KOPT-K1 (cell line): Measurements from ENCODE around the gene CACNA1E.

Source experiments
- H3K27ac ChIP-seq: fragments of 200-600 bp; sonication (generic); 2 replicates; pipeline ENCODE4 v1.5.1; 2016; ENCODE audit warnings: antibody characterized with exemption, mild to moderate bottlenecking, low read depth, low read length; ENCODE audit not compliant: poor library complexity, severe bottlenecking
- H3K36me3 ChIP-seq: fragments of 200-600 bp; sonication (generic); 2 replicates; pipeline ENCODE4 v1.5.1; 2017; ENCODE audit warnings: antibody characterized with exemption, mild to moderate bottlenecking, low read length, moderate library complexity; ENCODE audit not compliant: insufficient read depth
- H3K9me3 ChIP-seq: fragments of 200-600 bp; sonication (generic); 2 replicates; pipeline ENCODE4 v1.5.1; 2017; ENCODE audit warnings: antibody characterized with exemption, low read length, mild to moderate bottlenecking; ENCODE audit not compliant: insufficient read depth, poor library complexity, severe bottlenecking

Gene CACNA1E

DNA sequence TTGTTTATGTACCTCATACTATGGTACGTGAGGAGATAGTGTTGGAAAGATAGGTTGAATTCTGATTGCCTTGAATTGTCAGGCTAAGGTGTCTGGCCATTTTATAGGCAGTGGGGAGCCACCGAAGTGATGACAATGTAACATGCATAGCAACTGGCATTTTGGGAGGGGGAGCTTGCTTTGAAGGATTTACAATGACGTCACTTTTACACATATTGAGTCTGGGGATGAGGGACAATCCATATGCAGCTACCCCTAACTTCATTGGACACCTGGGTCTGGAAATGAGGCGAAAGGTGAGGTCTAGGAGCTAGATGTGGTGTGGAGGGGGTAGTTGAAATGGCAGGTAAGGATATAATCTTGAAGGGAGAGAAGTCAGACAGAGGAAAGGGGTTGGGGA, 7.7 kb upstream of the CACNA1E start:
- no peaks in the 10 kb centered on the region for H3K36me3 ChIP-seq
- no peaks in the 10 kb centered on the region for H3K9me3 ChIP-seq
- no peak overlapping the region for H3K27ac ChIP-seq

DNA sequence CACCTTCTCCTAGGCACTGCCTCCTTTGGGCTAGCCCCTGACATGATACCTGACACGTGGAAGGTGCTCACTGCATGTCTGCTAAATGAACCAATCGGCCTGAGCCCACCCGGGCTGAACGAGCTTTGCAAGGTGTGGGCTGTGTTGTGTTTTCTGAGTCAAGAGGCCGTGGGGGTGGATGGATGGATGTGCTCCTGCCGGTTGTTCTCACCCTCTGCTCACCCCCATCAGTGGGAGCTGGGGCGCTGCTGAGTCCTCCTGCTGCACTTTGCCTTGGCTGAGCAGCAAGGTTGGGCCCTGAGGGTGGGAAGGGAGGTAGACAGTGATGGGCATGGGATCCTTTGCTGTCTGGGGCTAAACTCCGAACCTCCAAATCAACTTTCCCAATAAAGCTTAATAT, 6.7 kb upstream of the CACNA1E start:
- Histone ChIP-seq H3K9me3 (no peaks in the 10 kb centered on the region), H3K27ac (no peak overlapping the region), H3K36me3 (no peaks in the 10 kb centered on the region)

DNA sequence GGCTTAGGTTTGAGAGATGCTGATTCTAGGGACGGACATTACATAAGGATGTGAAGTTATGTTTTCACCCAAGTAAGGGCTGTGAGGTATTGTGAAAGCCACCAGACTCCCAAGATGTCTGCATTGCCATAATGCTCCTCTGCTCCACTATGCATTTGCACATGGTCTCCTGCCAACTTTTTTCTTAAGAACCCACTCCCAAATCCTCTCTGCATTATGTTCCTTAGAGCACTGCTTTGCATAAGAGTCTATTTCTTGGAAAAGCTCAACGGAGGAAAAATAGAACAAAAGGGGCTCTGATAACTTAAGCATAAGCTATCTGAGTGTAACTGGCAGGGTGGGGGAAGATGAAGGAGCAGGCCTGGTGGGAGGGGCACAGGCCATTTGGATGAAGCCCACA, 5.0 kb upstream of the CACNA1E start:
- no peaks in the 10 kb centered on the region for H3K36me3 ChIP-seq
- no peak overlapping the region for H3K27ac ChIP-seq
- no peaks in the 10 kb centered on the region for H3K9me3 ChIP-seq

DNA sequence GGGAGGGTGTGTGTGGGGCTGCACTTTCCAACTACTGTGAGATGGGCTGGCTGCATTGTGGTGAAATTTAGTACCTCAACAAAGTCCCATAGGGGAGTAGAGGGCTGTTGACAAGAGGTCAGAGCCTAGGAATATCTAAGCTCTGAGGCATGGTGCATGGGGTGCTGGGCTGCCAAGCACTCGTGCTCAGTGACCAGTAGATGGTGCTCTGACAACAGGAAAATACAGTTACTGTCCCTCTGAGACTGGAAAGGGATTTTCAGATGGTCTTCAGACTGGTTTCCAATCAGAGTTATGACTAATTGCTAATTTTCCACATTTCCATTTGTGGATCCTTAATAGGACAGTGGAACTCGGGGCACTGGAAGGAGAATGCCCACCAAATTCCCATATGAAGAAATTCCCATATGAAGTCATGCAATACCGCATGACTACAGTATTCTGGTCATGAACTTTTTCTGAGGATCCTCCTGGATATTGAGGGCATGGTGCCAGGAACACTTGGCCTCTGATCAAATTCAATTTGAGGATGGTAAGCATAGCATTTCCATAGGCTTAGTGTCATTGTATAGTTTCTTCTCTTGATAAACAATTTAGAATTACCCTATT, 4.1 kb upstream of the CACNA1E start:
- no peaks in the 10 kb centered on the region for H3K36me3 ChIP-seq
- H3K27ac ChIP-seq, result no peak overlapping the region
- no peaks in the 10 kb centered on the region for H3K9me3 ChIP-seq

DNA sequence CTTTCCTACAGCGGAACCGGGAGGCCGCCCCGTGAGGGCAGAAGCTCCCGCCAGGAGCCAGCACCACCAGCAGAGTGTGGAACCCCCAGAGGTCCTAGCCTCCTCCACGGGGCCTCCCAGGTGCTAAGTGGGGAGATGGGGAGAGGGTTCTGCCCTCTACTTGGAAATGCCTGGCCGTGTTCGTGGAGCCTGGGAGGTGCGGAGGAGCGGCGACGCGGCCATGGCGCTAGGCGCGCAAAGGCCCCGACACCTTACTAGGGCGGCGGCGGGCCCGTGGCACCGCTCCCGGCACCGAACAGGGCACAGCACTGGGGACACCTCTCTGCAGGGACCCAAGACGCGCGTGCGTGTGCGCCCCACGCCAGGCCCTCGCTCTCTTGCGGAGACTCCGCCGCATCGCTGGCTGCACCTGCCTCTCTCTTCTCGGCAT, 1.3 kb upstream of the CACNA1E start:
- Histone ChIP-seq H3K9me3 (no peaks in the 10 kb centered on the region), H3K27ac (no peak overlapping the region), H3K36me3 (no peaks in the 10 kb centered on the region)

DNA sequence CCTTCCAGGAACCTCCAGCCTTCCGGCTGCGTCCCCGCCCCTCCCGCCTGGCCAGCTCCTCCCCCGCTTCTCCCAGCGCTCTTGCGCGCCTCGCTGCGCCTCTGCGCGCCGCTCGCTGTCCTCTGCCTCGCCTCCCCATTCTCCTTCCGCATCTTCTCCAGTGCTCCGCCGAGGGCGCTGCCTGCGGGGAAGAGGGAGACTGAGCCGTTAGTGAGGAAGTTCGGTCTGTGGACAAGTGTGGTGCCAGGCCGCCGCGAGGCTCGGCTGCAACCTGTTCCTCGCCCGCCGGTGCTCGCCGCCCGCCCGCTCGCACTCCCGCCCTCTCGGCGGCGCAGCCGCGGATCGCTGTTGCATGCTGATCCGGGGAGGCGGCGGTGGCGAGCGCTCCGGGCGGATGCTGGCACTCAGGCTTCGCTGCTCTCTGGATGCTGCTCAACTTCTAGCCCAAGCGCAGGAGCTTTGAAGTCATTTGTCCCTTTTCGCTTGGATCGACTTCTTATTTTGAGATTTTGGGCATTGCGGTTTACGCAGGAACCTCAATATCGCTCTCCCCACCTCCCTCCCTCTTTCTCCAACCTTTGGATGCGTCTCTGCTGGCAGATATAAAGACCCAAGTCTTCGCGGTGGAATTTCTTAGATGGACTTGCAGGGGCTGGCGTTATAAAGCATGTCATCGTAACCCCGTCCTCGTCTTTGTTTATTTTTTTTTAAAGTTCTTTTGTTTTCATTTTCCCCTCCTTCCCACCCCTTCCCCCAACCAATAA, 614 bp upstream of the CACNA1E start:
- no peak overlapping the region for H3K27ac ChIP-seq

DNA sequence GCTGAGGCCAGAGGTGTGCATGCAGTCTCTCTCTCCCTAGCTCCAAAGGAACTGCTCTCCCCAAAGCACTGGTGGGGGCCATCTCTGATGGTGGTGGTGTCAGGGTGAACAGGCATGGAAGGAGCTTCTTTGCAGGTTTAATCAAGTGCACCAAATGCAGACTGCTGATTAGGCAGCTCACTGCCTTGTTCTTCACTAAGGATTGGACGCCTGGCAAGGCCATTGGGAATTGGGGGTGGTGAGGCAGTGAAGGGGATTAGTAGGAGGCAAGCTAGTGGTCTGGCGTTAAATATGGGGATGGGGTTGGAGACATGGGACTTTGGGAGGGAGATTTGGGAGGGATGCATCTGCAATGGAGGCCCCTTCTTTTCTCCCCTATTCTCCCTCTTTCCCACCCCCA, 1.5 kb downstream of the CACNA1E start:
- H3K27ac ChIP-seq, result no peak overlapping the region
- H3K9me3 ChIP-seq, result no peaks in the 10 kb centered on the region
- no peaks in the 10 kb centered on the region for H3K36me3 ChIP-seq

More for the DNA sequence above, 614 bp upstream of the CACNA1E start:
- Histone ChIP-seq H3K9me3 (no peaks in the 10 kb centered on the region), H3K36me3 (no peaks in the 10 kb centered on the region)

DNA sequence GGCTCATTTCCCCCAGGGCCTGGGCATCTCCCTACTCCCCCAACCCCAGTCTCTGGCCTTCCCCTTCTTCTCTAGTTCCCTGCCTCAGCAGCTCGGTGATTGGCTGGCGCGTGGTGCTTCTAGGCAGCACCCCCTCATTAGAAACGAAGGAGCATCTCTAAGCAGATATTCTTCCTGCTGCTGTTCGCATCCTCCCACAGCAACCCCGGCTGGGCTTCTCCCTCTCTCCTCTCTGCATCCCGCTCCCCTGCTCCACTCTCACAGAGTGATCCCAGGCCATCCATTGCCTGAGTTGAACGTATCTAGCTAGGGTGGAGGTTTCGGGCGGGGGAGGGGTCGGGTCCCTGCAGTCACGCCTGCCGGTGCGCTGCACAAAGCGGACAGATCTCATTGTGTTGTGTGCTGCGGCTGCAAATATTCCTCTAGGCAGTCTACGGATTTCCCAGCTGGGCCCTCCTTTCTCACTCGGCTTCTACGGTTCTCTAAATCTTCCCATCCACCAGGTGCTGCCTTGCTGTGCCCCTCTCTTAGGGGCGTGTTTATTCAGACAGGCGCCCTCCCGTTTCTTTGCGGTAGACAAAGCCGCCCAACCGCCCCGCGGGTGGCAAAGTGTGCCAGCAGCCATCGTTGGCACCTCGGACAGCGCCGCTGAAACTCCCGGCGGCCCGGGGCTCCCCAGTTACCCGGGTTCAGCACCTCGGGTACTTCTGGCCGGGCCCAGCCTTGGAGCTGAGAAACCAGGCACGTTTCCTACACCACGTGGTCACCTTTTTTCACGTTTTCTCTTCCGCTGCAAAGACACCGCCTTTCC, 2.2 kb downstream of the CACNA1E start:
- H3K9me3 ChIP-seq, result no peaks in the 10 kb centered on the region
- no peaks in the 10 kb centered on the region for H3K36me3 ChIP-seq
- H3K27ac ChIP-seq, result no peak overlapping the region

DNA sequence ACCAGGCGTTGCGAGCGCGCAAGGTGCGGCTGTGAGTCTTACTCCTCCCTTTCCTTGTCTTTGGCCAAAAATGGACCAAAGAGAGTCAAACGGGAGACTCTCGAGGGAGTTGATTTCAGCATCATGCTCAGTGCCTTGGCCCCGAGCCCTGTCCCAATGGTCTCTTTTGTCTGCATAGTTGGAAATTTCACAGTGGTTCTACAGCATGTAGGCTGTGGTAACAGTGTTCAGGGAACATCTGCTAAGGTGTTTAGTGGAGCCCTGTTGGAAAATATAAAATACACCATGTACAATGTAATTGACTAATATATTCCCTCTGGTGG, 2.7 kb downstream of the CACNA1E start:
- no peak overlapping the region for H3K27ac ChIP-seq
- no peaks in the 10 kb centered on the region for H3K36me3 ChIP-seq
- no peaks in the 10 kb centered on the region for H3K9me3 ChIP-seq

DNA sequence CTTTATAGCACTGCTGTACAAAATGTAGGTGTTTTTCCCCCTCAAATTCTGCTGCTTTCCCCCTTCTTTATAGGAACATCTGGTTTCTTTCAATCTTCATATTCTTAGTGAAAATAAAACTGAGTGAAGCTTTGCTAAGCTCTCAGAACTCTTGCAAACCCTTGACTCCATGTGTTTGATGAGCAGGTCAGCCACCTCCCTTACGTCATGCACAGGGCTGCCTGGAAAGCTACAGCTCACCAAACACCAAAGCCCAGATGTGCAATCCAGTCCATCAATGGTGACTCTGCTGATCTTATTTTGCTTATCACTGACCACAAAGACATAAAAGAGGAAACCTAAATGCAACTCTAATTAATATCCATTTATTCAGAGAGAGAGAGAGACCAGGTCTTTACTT, 5.5 kb downstream of the CACNA1E start:
- no peak overlapping the region for H3K27ac ChIP-seq
- no peaks in the 10 kb centered on the region for H3K9me3 ChIP-seq
- H3K36me3 ChIP-seq, result no peaks in the 10 kb centered on the region

DNA sequence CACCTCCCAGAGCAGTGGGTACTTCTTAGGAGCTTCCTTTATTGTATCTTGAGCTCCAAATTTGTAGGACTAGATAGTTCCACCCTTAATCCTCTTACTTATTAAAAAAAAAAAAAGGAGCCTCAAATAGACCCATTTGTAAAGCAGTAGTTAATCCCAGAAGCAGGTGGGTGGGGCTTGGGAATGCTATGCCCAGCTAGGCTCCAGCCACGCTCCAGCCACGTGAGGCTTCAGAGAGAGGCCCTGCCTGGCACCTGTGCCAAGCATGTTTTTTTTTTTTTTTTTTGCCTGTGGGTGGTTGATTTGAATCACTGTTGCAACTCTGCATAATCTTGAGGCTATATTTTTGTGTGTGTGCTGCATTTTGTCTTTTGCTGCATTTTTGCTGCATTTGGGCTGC, 7.0 kb downstream of the CACNA1E start:
- H3K9me3 ChIP-seq, result no peaks in the 10 kb centered on the region
- no peak overlapping the region for H3K27ac ChIP-seq
- no peaks in the 10 kb centered on the region for H3K36me3 ChIP-seq

DNA sequence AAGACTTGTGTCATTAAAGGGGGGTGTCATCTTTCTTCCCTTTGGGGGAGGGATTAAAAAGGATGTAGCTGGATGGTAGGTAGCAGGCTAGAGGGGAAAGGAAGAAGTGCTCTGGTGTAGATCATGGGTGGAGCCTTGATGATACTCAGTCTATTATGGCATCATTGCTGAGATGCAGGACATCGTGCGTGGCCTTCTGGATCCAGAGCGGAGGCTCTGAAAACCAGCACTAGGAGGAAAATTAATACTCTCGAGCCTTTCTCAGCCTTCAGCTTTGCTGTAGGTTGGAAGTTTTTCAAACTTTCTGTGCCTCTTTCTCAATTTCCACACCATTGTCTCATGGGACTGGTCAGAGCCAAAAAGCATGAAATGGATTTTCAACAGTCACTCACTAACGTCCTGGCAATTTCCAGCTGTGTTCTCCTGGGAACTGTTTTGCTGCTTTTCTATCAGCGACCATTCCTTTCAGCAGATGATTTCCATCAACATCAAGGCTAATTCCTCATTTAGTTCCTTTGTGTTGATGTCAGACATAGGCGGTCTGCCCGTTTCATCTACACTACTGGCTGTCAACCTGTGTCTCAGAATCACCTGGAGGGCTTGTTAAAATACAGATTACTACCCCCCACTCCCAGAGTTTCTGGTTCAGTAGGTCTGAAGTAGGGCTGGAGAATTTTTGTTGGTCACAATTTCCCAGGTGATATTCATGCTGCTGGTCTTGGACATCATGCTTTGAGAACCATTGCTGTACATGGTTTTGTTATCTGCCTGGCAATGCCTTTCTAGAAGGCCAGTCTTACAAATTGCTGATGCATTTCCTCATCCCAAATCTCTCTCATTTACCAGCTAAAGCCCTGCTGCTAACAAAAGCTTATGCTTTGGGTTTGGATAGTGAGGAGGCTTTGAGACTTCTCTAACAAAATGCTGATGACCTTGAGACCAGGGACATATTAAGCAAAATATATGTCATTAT, 7.7 kb downstream of the CACNA1E start:
- Histone ChIP-seq H3K36me3 (no peaks in the 10 kb centered on the region), H3K9me3 (no peaks in the 10 kb centered on the region), H3K27ac (no peak overlapping the region)

DNA sequence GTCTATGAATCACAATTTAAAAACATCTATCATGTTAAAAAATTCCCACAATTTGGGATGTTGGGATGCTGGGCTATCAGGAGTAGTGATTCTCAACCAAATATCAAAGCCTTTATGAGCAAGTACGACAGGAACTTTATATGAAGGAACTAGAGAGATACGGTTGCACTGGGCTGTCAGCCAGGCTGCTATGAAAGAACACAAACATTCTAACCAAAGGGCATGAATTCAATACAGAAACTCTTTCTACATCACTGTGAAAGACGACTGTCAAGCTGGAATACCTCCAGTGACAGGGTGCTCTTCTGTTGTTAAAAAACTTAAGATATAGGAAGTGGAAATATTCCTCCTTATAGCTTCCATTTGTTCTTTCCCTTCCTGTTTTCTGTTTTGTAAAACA, 9.8 kb downstream of the CACNA1E start:
- no peaks in the 10 kb centered on the region for H3K9me3 ChIP-seq
- H3K27ac ChIP-seq, result no peak overlapping the region
- H3K36me3 ChIP-seq, result no peaks in the 10 kb centered on the region

DNA sequence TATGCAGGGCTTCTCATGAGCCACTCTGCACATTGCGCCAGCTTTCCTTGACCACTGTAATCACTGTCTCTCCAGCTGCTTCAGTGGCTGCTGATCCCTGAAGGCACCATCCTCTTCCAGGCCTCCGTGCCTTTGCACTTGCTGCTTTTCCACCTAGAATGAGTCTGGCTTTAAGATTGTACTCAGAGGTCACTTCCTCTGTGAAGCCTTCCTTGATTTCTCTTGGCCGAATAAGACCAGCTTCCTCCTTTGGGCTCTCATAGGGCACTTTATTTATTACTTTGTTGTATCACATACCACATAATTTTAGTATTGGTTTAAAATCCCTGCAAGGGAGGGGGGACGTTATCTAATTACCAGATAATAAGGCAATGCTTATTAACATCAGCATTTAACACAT, 10.6 kb downstream of the CACNA1E start:
- Histone ChIP-seq H3K36me3 (no peaks in the 10 kb centered on the region), H3K27ac (no peak overlapping the region), H3K9me3 (no peaks in the 10 kb centered on the region)

DNA sequence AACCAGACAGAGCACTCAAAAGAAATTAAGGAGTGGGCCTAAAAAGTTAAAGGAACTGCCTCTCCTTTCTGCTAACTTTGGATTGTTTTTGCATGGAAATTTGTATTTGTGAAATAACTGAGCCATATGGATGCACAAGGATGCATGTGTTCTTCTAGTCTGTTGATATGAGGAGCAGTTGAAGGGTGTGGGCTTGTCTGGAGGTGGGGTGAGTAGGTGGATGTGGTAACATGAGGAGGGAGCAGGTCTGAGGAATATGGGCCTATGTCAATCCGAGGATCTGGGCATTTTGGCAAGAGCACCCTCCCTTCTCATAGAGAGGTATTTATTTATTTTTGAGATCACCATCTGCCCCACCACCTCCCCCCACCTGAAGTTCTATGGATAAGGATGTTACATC, 13.4 kb downstream of the CACNA1E start:
- H3K36me3 ChIP-seq, result no peaks in the 10 kb centered on the region
- H3K9me3 ChIP-seq, result no peaks in the 10 kb centered on the region
- no peak overlapping the region for H3K27ac ChIP-seq
